Measurements from ENCODE around the gene CDH6. TPM values are rescaled to one million over a fixed set of nuclear protein-coding genes. Genes with fewer than 3 reads are reported as not detected.

The CDH6 gene
- total RNA-seq (1 to 10 TPM; 1.6 to 6.9 (median 2.2) TPM), polyA plus RNA-seq (under 1 TPM in 2 of 3 donors, not detected in 1; under 0.01 to 0.64 TPM)

- TF ChIP-seq EP300 (IDR thresholded peaks at IDR 0.05) (no peak), POLR2AphosphoS5 (IDR thresholded peaks at IDR 0.05) (peak in 2 of 4 donors; percentile 29 to 47)
- no peaks in the 10 kb centered on the region for H3K9me3 ChIP-seq
- peak within 1 kb of the TSS in 3 of 4 donors; percentile 6 to 50 (median 13) for H3K27ac ChIP-seq
- H3K4me1 ChIP-seq: peaks cover 0 to 21% (median 16%) of the 10 kb centered on the region in 4 donors
- H3K4me3 ChIP-seq: peak within 1 kb of the TSS; percentile 27 to 54 (median 46)
- H3K36me3 ChIP-seq: no peaks in the 10 kb centered on the region
- no peak for DNase-seq
- intact Hi-C loops (cut with DNase I): no loop called here
- 1 to 2% methylated on average over 67 of the region's 67 CpGs for WGBS, 2 donors
- H3K27me3 ChIP-seq: peaks cover 0 to 57% (median 13%) of the 10 kb centered on the region in 3 donors
Observed at GRCh38 chr5:31193591-31194467, at the start of gene CDH6. TSS of gene CDH6 (plus strand) at chr5:31193686. CDS start at chr5:31267474, 73,788 bp downstream.

GRCh38 chr5:31144364-31144763, 49.1 kb upstream of the CDH6 start:
- no peak overlapping the region for H3K4me3 ChIP-seq
- WGBS, 2 donors: 71 to 84% methylated on average over 7 of the region's 7 CpGs
- no peaks in the 10 kb centered on the region for H3K36me3 ChIP-seq
- TF ChIP-seq EP300 (IDR thresholded peaks at IDR 0.05) (no peak), POLR2AphosphoS5 (IDR thresholded peaks at IDR 0.05) (no peak), CTCF (IDR thresholded peaks at IDR 0.05) (no peak), POLR2A (IDR thresholded peaks at IDR 0.05) (no peak)
- intact Hi-C loops (cut with DNase I): no loop called here
- no peak for DNase-seq
- H3K27ac ChIP-seq: no peak overlapping the region
- H3K4me1 ChIP-seq: peaks cover 0 to 4% (median 0%) of the 10 kb centered on the region in 4 donors
- no peaks in the 10 kb centered on the region for H3K27me3 ChIP-seq
- H3K9me3 ChIP-seq: no peaks in the 10 kb centered on the region

GRCh38 chr5:31148959-31149475, 44.5 kb upstream of the CDH6 start:
- intact Hi-C loops (cut with DNase I): no loop called here
- TF ChIP-seq CTCF (IDR thresholded peaks at IDR 0.05): no peak
- no peak for TF ChIP-seq POLR2A (IDR thresholded peaks at IDR 0.05)
- no peak for TF ChIP-seq EP300 (IDR thresholded peaks at IDR 0.05)
- TF ChIP-seq POLR2AphosphoS5 (IDR thresholded peaks at IDR 0.05): no peak
- Histone ChIP-seq H3K27me3 (no peaks in the 10 kb centered on the region), H3K9me3 (peaks cover 0 to 3% (median 0%) of the 10 kb centered on the region in 4 donors), H3K4me3 (no peak overlapping the region), H3K36me3 (no peaks in the 10 kb centered on the region), H3K27ac (no peak overlapping the region), H3K4me1 (peaks cover 0 to 4% (median 0%) of the 10 kb centered on the region in 4 donors)
- DNase-seq: no peak
- WGBS, 2 donors: 44 to 60% methylated on average over 2 of the region's 2 CpGs

GRCh38 chr5:31153521-31153920, 40.0 kb upstream of the CDH6 start:
- DNase-seq: no peak
- peaks cover 0 to 4% (median 0%) of the 10 kb centered on the region in 4 donors for H3K4me1 ChIP-seq
- intact Hi-C loops (cut with DNase I): no loop called here
- WGBS, 2 donors: 68 to 78% methylated on average over 2 of the region's 2 CpGs
- H3K27me3 ChIP-seq: no peaks in the 10 kb centered on the region
- H3K9me3 ChIP-seq: peaks cover 0 to 3% (median 0%) of the 10 kb centered on the region in 4 donors
- H3K36me3 ChIP-seq: no peaks in the 10 kb centered on the region
- no peak overlapping the region for H3K27ac ChIP-seq
- H3K4me3 ChIP-seq: no peak overlapping the region
- no peak for TF ChIP-seq CTCF (IDR thresholded peaks at IDR 0.05)
- no peak for TF ChIP-seq EP300 (IDR thresholded peaks at IDR 0.05)
- TF ChIP-seq POLR2A (IDR thresholded peaks at IDR 0.05): no peak
- no peak for TF ChIP-seq POLR2AphosphoS5 (IDR thresholded peaks at IDR 0.05)

- Histone ChIP-seq H3K9me3 (no peaks in the 10 kb centered on the region), H3K4me1 (no peaks in the 10 kb centered on the region), H3K36me3 (no peaks in the 10 kb centered on the region), H3K4me3 (no peak overlapping the region), H3K27ac (no peak overlapping the region), H3K27me3 (no peaks in the 10 kb centered on the region)
- DNase-seq: no peak
- intact Hi-C loops (cut with DNase I): no loop called here
- 75 to 80% methylated on average over 3 of the region's 3 CpGs for WGBS, 2 donors
- TF ChIP-seq EP300 (IDR thresholded peaks at IDR 0.05) (no peak), POLR2A (IDR thresholded peaks at IDR 0.05) (no peak), CTCF (IDR thresholded peaks at IDR 0.05) (no peak), POLR2AphosphoS5 (IDR thresholded peaks at IDR 0.05) (no peak)
Observed at GRCh38 chr5:31156631-31157160, 36.8 kb upstream of the CDH6 start.
